HL-60 (cell line): ENCODE measurements around the gene RAB13.

ENCODE experiments used
- DNase-seq, 2 experiments: peaks; one replicate each; pipeline ENCODE4 v3.0.0-alpha.2; 2010 to 2020; ENCODE audit warnings: low read depth in 1 of 2, low spot score in 1 of 2
- H3K27ac ChIP-seq: fragments of 250-450 bp; sonication (Bioruptor Pico); replicated peaks from 2 replicates; pipeline ENCODE4 v1.5.1; 2020; ENCODE audit warnings: mild to moderate bottlenecking, moderate library complexity
- H3K27me3 ChIP-seq: fragments of 250-450 bp; sonication (Bioruptor Pico); 2 replicates; pipeline ENCODE4 v1.5.1; 2021; ENCODE audit warnings: mild to moderate bottlenecking, moderate library complexity; ENCODE audit not compliant: insufficient read depth, poor library complexity, severe bottlenecking
- H3K4me3 ChIP-seq: replicated peaks from 2 replicates; pipeline ENCODE4 v1.5.1; 2011; ENCODE audit warnings: mild to moderate bottlenecking, control low read depth, low read length; ENCODE audit not compliant: insufficient read depth
- GABPA ChIP-seq: IDR thresholded peaks from 2 replicates; pipeline ENCODE4 v1.6.1; 2012; ENCODE audit warnings: low read depth
- POLR2AphosphoS5 ChIP-seq: IDR thresholded peaks from 2 replicates; pipeline ENCODE4 v1.6.1; 2012; ENCODE audit warnings: low read depth
- SPI1 ChIP-seq: IDR thresholded peaks from 2 replicates; pipeline ENCODE4 v1.6.1; 2012; ENCODE audit warnings: low read depth, mild to moderate bottlenecking, borderline replicate concordance
- TF ChIP-seq, protein P1 (sequence below): IDR thresholded peaks from one replicate; pipeline ENCODE4 v1.5.1; 2011; ENCODE audit warnings: low read length, control low read depth, inconsistent platforms; ENCODE audit not compliant: insufficient read depth
- TF ChIP-seq, protein P2 (sequence below): IDR thresholded peaks from 2 replicates; pipeline ENCODE4 v1.6.1; 2012; ENCODE audit warnings: low read depth; ENCODE audit not compliant: insufficient replicate concordance

Gene RAB13

DNA sequence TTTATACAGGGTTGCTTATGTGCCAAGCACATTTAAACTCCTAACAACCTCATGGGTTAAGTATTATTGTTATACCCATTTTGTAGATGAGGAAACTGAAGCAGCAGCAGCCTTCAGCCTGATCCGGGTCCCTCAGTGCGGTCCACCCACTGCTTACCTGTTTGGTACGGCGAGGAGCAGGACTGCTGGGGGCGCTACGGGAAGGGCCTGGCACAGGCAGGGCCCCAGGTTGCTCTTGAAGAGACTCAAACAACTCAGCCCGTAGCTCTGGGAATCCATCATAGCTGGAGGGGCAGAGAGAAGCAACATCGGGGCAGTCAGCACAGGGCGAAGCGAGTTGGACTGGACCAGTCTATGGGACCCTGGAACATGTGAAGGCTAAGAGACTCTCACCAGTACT lies 48.8 kb downstream of the RAB13 start:
- no peaks in the 10 kb centered on the region for H3K27me3 ChIP-seq
- DNase-seq = no peak
- no peak overlapping the region for H3K4me3 ChIP-seq
- no peak overlapping the region for H3K27ac ChIP-seq
- TF ChIP-seq, protein P1, sequence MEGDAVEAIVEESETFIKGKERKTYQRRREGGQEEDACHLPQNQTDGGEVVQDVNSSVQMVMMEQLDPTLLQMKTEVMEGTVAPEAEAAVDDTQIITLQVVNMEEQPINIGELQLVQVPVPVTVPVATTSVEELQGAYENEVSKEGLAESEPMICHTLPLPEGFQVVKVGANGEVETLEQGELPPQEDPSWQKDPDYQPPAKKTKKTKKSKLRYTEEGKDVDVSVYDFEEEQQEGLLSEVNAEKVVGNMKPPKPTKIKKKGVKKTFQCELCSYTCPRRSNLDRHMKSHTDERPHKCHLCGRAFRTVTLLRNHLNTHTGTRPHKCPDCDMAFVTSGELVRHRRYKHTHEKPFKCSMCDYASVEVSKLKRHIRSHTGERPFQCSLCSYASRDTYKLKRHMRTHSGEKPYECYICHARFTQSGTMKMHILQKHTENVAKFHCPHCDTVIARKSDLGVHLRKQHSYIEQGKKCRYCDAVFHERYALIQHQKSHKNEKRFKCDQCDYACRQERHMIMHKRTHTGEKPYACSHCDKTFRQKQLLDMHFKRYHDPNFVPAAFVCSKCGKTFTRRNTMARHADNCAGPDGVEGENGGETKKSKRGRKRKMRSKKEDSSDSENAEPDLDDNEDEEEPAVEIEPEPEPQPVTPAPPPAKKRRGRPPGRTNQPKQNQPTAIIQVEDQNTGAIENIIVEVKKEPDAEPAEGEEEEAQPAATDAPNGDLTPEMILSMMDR = no peak
- TF ChIP-seq SPI1 = no peak
- no peak for TF ChIP-seq POLR2AphosphoS5
- TF ChIP-seq GABPA = no peak

DNA sequence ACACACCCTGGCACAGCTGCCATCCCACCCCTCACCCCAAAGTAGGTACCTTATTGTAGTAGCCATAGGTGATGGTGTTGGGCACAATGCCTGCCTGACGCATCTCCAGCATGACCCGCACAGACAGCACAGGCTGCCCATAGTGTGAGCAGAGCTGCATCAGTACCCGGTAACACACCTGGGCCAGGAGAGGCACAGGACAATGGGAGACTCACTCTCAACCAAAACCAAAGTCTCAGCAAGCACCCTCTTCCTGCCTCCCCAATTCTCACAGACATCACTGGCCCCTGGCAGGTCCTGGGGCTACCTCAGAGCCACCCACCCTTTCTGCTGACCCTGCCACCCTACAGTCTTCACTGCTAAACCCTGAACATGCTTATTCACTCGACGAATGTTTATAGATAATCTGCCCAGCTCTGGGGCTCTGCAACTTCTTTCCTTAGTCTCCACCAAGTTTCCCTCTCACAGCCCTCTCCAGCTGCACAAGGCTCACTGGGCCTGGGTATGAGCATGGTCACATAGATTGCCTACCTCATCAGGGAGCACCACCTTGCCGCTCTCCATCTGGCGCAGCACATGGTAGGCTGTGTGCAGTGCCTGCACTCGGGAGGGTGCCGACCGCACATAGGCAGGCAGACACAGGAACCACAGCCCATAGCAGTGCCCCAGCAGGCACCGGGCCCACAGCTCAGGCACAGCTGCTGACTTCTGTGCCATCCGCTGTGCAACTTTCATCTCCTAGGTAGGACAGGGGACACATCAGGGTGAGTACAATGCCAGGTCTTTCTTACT lies 49.9 kb downstream of the RAB13 start:
- Histone ChIP-seq H3K27ac (no peak overlapping the region), H3K27me3 (no peaks in the 10 kb centered on the region), H3K4me3 (no peak overlapping the region)
- TF ChIP-seq SPI1 = no peak
- TF ChIP-seq, protein P2, sequence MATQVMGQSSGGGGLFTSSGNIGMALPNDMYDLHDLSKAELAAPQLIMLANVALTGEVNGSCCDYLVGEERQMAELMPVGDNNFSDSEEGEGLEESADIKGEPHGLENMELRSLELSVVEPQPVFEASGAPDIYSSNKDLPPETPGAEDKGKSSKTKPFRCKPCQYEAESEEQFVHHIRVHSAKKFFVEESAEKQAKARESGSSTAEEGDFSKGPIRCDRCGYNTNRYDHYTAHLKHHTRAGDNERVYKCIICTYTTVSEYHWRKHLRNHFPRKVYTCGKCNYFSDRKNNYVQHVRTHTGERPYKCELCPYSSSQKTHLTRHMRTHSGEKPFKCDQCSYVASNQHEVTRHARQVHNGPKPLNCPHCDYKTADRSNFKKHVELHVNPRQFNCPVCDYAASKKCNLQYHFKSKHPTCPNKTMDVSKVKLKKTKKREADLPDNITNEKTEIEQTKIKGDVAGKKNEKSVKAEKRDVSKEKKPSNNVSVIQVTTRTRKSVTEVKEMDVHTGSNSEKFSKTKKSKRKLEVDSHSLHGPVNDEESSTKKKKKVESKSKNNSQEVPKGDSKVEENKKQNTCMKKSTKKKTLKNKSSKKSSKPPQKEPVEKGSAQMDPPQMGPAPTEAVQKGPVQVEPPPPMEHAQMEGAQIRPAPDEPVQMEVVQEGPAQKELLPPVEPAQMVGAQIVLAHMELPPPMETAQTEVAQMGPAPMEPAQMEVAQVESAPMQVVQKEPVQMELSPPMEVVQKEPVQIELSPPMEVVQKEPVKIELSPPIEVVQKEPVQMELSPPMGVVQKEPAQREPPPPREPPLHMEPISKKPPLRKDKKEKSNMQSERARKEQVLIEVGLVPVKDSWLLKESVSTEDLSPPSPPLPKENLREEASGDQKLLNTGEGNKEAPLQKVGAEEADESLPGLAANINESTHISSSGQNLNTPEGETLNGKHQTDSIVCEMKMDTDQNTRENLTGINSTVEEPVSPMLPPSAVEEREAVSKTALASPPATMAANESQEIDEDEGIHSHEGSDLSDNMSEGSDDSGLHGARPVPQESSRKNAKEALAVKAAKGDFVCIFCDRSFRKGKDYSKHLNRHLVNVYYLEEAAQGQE = no peak
- TF ChIP-seq, protein P1 = no peak
- no peak for TF ChIP-seq GABPA
- TF ChIP-seq POLR2AphosphoS5 = no peak; the same call in 1 of the 2 replicates
- no peak for DNase-seq

DNA sequence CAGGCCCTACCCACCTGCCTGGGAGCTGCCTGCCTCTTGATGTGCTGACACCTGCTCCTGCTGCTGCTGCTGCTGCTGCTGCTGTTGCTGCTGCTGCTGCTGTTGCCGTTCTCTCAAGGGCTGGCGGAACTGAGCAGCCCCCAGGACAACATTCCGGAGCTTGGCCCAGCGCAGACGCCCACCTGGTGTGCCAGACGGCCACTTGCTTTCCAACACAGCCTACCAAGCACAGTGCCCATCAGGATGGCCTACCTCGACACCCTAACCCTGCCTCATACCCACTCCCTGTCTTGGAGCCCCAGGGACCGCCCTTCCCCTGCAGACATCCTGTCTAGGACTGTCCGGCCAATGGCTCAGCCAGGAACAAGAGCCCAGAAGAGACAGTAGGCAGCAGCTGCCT lies 51.4 kb downstream of the RAB13 start:
- Histone ChIP-seq H3K27ac (no peak overlapping the region), H3K4me3 (no peak overlapping the region), H3K27me3 (no peaks in the 10 kb centered on the region)
- TF ChIP-seq GABPA = no peak
- TF ChIP-seq, protein P1 = no peak
- DNase-seq = no peak

DNA sequence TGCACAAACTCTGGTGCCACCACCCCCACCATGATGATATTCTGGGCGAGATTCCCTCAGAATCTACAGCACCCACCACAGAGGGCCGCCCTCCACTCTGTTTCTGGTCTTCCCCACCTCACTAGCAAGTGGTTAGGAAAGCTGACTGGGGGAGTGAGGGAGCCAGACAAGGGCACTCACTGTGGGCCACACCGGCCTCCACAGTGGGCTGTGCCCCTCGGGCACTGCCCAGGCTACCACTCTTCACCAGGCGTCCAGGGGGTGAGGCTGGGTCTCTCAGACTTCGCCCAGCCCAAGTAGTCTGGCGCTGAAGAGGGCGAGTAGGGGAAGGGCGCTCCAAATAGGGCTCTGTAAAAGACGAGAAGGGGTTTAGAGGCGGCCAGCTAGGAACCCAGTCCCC lies 52.2 kb downstream of the RAB13 start:
- no peak for DNase-seq
- no peaks in the 10 kb centered on the region for H3K27me3 ChIP-seq
- H3K4me3 ChIP-seq = no peak overlapping the region
- H3K27ac ChIP-seq = no peak overlapping the region
- TF ChIP-seq POLR2AphosphoS5 = no peak
- no peak for TF ChIP-seq SPI1
- TF ChIP-seq GABPA = no peak
- TF ChIP-seq, protein P1 = no peak
- TF ChIP-seq, protein P2 = no peak
